ENCODE results near the gene COL5A3. TPM values are rescaled to one million over a fixed set of nuclear protein-coding genes. Genes with fewer than 3 reads are reported as not detected.

COL5A3 gene
- total RNA-seq, 4 donors from 2014 or later: 9.8 to 30.8 (median 25.2) TPM

- no peak for TF ChIP-seq POLR2AphosphoS5 (IDR thresholded peaks at IDR 0.05)
- no peak for TF ChIP-seq CTCF (IDR thresholded peaks at IDR 0.05)
- no peak for TF ChIP-seq EP300 (IDR thresholded peaks at IDR 0.05)
- TF ChIP-seq POLR2A (IDR thresholded peaks at IDR 0.05): no peak
- H3K36me3 ChIP-seq: no peaks in the 10 kb centered on the region
- peaks cover 0 to 12% (median 0%) of the 10 kb centered on the region in 3 donors for H3K9me3 ChIP-seq
- peaks cover 0 to 26% (median 8%) of the 10 kb centered on the region in 3 donors for H3K4me1 ChIP-seq
- WGBS, 2 donors (ENCODE audit: low coverage in 1 of 2): 73 to 100% methylated on average over 3 of the region's 6 CpGs
- ATAC-seq: no peak
- H3K4me3 ChIP-seq: no peak overlapping the region
- H3K27me3 ChIP-seq: peaks cover 23% of the 10 kb centered on the region
- H3K27ac ChIP-seq: no peak overlapping the region
Measured at GRCh38 chr19:9943744-9944143, 66.6 kb downstream of the COL5A3 start.

GRCh38 chr19:9941671-9942070 lies 68.6 kb downstream of the COL5A3 start:
- ATAC-seq: no peak
- 38 to 43% methylated on average over 1 of the region's 1 CpG for WGBS, 2 donors (ENCODE audit: low coverage in 1 of 2)
- TF ChIP-seq POLR2A (IDR thresholded peaks at IDR 0.05): no peak
- no peak for TF ChIP-seq POLR2AphosphoS5 (IDR thresholded peaks at IDR 0.05)
- no peak for TF ChIP-seq EP300 (IDR thresholded peaks at IDR 0.05)
- Histone ChIP-seq H3K36me3 (no peaks in the 10 kb centered on the region), H3K27me3 (peaks cover 34% of the 10 kb centered on the region), H3K9me3 (peaks cover 0 to 12% (median 0%) of the 10 kb centered on the region in 3 donors), H3K4me1 (peaks cover 0 to 29% (median 8%) of the 10 kb centered on the region in 3 donors), H3K4me3 (no peak overlapping the region), H3K27ac (no peak overlapping the region)

GRCh38 chr19:9941231-9941630 lies 69.1 kb downstream of the COL5A3 start:
- H3K9me3 ChIP-seq: peaks cover 0 to 12% (median 0%) of the 10 kb centered on the region in 3 donors
- ATAC-seq: peak; percentile 36
- 60% methylated on average over 1 of the region's 1 CpG; no CpG with 5 or more reads in 1 of the 2 donors for WGBS, 2 donors (ENCODE audit: low coverage in 1 of 2)
- TF ChIP-seq EP300 (IDR thresholded peaks at IDR 0.05) (no peak), CTCF (IDR thresholded peaks at IDR 0.05) (no peak), POLR2A (IDR thresholded peaks at IDR 0.05) (no peak), POLR2AphosphoS5 (IDR thresholded peaks at IDR 0.05) (no peak)
- H3K4me1 ChIP-seq: peaks cover 0 to 29% (median 11%) of the 10 kb centered on the region in 3 donors
- peak overlapping the region in 1 of 4 donors; percentile 7 for H3K27ac ChIP-seq
- no peak overlapping the region for H3K4me3 ChIP-seq
- no peaks in the 10 kb centered on the region for H3K36me3 ChIP-seq
- peaks cover 38% of the 10 kb centered on the region for H3K27me3 ChIP-seq

GRCh38 chr19:9940778-9941177 lies 69.5 kb downstream of the COL5A3 start:
- Histone ChIP-seq H3K4me1 (peaks cover 0 to 29% (median 12%) of the 10 kb centered on the region in 3 donors), H3K4me3 (no peak overlapping the region), H3K27ac (peak overlapping the region in 1 of 4 donors; percentile 7), H3K27me3 (peaks cover 43% of the 10 kb centered on the region), H3K36me3 (no peaks in the 10 kb centered on the region), H3K9me3 (peaks cover 0 to 12% (median 0%) of the 10 kb centered on the region in 3 donors)
- no peak for ATAC-seq
- TF ChIP-seq POLR2A (IDR thresholded peaks at IDR 0.05): no peak
- no peak for TF ChIP-seq POLR2AphosphoS5 (IDR thresholded peaks at IDR 0.05)
- no peak for TF ChIP-seq CTCF (IDR thresholded peaks at IDR 0.05)
- TF ChIP-seq EP300 (IDR thresholded peaks at IDR 0.05): no peak
- WGBS, 2 donors (ENCODE audit: low coverage in 1 of 2): 87% methylated on average over 2 of the region's 2 CpGs; no CpG with 5 or more reads in 1 of the 2 donors

GRCh38 chr19:9939301-9939913 lies 70.9 kb downstream of the COL5A3 start:
- Histone ChIP-seq H3K4me1 (peaks cover 0 to 29% (median 11%) of the 10 kb centered on the region in 3 donors), H3K9me3 (peaks cover 0 to 12% (median 0%) of the 10 kb centered on the region in 3 donors), H3K4me3 (no peak overlapping the region), H3K27ac (no peak overlapping the region), H3K36me3 (no peaks in the 10 kb centered on the region), H3K27me3 (peaks cover 56% of the 10 kb centered on the region)
- ATAC-seq: no peak
- no peak for TF ChIP-seq POLR2AphosphoS5 (IDR thresholded peaks at IDR 0.05)
- TF ChIP-seq POLR2A (IDR thresholded peaks at IDR 0.05): no peak
- TF ChIP-seq CTCF (IDR thresholded peaks at IDR 0.05): no peak
- TF ChIP-seq EP300 (IDR thresholded peaks at IDR 0.05): no peak
- 31 to 46% methylated on average over 2 to 3 of the region's 3 CpGs for WGBS, 2 donors (ENCODE audit: low coverage in 1 of 2)

All from gastroesophageal sphincter (tissue), 4 donors.